Tibial nerve (tissue), 4 donors: ENCODE data around the gene XPOT.

Experiments
- CTCF ChIP-seq, 5 experiments: fragments of 200-600 bp in 3 of 5; fragments of 450-650 bp in 2 of 5; sonication (generic) in 3 of 5; IDR thresholded peaks; one replicate each; pipeline ENCODE4 v1.5.1; 2016 to 2019; ENCODE audit warnings: antibody characterized with exemption in 5 of 5, mild to moderate bottlenecking in 3 of 5, moderate library complexity in 2 of 5
- EP300 ChIP-seq, 2 donors: sonication (generic); formaldehyde crosslinking; IDR thresholded peaks; one replicate each; pipeline ENCODE4 v1.6.1; 2017; ENCODE audit warnings: antibody characterized with exemption in 2 of 2, mild to moderate bottlenecking in 1 of 2
- POLR2A ChIP-seq, 2 donors: fragments of 450-650 bp; IDR thresholded peaks; one replicate each; pipeline ENCODE4 v1.6.1; 2017; ENCODE audit warnings: antibody characterized with exemption in 2 of 2, mild to moderate bottlenecking in 2 of 2, moderate library complexity in 2 of 2

- TF ChIP-seq POLR2A (IDR thresholded peaks at IDR 0.05) (no peak), CTCF (IDR thresholded peaks at IDR 0.05) (no peak), EP300 (IDR thresholded peaks at IDR 0.05) (no peak)
These were observed 12.0 kb upstream of the XPOT start for GRCh38 chr12:64392221-64392620.
